ENCODE data around the gene MOB4.

- TF ChIP-seq POLR2A (IDR thresholded peaks at IDR 0.05), result no peak
- no peak for TF ChIP-seq CTCF (IDR thresholded peaks at IDR 0.05)
Measured at GRCh38 chr2:197573608-197574007, 57.7 kb downstream of the MOB4 start.

Data from esophagus squamous epithelium (tissue), 4 donors.